ENCODE results near the gene HMGB4. TPM values are rescaled to one million over a fixed set of nuclear protein-coding genes. Genes with fewer than 3 reads are reported as not detected.

HMGB4 gene
- total RNA-seq, 1 donor from 2014 or later, result not detected

DNA sequence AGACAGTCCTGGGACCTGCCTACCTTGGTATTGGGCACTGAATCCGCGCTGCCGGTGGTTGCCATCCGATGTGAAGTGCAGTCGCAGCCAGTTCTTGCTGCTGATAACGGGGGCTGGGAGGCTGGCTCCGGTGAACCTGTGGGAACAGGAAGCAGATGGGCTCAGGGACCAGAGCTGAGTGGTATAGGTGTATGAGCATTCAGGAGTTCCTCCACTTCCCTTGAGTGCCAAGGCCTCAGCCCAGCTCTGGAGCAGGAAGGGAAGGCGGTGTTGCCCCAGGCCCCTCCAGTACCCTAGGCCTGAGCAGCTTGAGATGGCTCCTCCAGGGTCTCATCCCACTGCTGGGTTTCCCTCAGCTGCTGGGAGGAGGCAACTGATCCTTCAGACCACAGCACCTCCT lies 17.0 kb upstream of the HMGB4 start:
- no peak for DNase-seq (ENCODE audit: low read depth, low spot score)
- Mint-ChIP-seq H3K27me3 (ENCODE audit: low read depth) (peaks cover 3% of the 10 kb centered on the region), H3K36me3 (ENCODE audit: low read depth) (no peaks in the 10 kb centered on the region), H3K27ac (ENCODE audit: unreplicated experiment) (no peak overlapping the region), H3K4me1 (peaks cover 4% of the 10 kb centered on the region), H3K4me3 (no peak overlapping the region), H3K9me3 (no peaks in the 10 kb centered on the region)
- TF ChIP-seq, protein P1, sequence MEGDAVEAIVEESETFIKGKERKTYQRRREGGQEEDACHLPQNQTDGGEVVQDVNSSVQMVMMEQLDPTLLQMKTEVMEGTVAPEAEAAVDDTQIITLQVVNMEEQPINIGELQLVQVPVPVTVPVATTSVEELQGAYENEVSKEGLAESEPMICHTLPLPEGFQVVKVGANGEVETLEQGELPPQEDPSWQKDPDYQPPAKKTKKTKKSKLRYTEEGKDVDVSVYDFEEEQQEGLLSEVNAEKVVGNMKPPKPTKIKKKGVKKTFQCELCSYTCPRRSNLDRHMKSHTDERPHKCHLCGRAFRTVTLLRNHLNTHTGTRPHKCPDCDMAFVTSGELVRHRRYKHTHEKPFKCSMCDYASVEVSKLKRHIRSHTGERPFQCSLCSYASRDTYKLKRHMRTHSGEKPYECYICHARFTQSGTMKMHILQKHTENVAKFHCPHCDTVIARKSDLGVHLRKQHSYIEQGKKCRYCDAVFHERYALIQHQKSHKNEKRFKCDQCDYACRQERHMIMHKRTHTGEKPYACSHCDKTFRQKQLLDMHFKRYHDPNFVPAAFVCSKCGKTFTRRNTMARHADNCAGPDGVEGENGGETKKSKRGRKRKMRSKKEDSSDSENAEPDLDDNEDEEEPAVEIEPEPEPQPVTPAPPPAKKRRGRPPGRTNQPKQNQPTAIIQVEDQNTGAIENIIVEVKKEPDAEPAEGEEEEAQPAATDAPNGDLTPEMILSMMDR (conservative IDR thresholded peaks at IDR 0.05), result no peak

DNA sequence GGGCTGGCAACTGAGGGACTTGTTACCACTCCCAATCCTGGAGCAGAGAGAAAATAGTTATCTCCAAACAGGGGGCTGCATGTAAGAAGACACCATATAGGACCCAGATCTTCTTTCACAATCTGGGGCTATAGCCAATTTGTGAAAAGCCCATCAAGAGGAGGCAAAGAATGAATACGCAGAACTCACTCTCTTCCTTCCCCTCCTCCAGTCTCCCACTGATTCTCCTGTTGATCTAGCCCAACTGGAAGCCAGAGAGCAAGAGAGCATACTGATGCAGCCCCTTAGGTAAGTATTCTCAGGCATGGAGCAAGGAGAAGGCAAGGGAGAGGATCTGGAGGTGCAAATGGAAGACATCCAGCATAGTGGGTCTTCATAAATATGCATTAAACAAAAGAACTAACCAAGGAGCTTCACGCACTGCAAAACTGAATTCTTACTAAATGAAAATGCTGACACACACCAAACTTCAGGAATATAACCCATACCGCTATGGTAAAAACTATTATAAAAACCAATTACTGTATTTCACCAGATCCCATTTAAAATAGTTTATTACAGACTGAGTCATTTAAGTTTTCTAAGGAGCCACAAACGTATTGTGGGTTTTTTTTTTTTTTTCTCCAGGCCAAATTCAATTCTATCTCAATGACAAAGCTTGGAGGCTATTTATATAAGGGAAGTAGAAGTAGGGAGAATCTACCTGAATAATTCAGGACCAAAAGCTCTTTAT lies 15.5 kb upstream of the HMGB4 start:
- H3K4me1 Mint-ChIP-seq, result peaks cover 4% of the 10 kb centered on the region
- no peaks in the 10 kb centered on the region for H3K9me3 Mint-ChIP-seq
- no peak for DNase-seq (ENCODE audit: low read depth, low spot score)
- H3K36me3 Mint-ChIP-seq (ENCODE audit: low read depth), result no peaks in the 10 kb centered on the region
- H3K27ac Mint-ChIP-seq (ENCODE audit: unreplicated experiment), result no peak overlapping the region
- peaks cover 10% of the 10 kb centered on the region for H3K27me3 Mint-ChIP-seq (ENCODE audit: low read depth)
- no peak overlapping the region for H3K4me3 Mint-ChIP-seq
- TF ChIP-seq, protein P1 (conservative IDR thresholded peaks at IDR 0.05), result no peak

DNA sequence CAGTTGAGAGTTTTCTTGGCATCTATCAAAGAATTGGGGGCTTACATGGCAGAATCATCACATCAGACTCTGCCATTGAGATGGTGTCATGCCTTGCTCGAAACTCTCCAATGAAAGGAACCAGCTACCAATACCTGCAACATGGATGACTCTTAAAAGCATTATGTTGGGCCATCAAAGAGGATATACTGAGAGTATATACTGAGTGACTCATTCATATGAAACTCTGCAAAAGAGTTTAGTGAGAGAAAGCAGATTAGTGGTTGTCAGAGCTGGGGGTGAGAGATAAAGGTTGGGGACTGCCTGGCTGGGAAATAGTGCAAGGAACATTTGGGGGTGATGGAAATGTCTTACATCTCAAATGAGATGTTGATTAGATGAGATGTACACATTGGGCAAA lies 14.7 kb upstream of the HMGB4 start:
- H3K4me3 Mint-ChIP-seq, result no peak overlapping the region
- peaks cover 14% of the 10 kb centered on the region for H3K27me3 Mint-ChIP-seq (ENCODE audit: low read depth)
- no peaks in the 10 kb centered on the region for H3K36me3 Mint-ChIP-seq (ENCODE audit: low read depth)
- no peak overlapping the region for H3K27ac Mint-ChIP-seq (ENCODE audit: unreplicated experiment)
- DNase-seq (ENCODE audit: low read depth, low spot score), result no peak
- no peaks in the 10 kb centered on the region for H3K9me3 Mint-ChIP-seq
- TF ChIP-seq, protein P1 (conservative IDR thresholded peaks at IDR 0.05), result no peak
- H3K4me1 Mint-ChIP-seq, result peaks cover under 1% of the 10 kb centered on the region

DNA sequence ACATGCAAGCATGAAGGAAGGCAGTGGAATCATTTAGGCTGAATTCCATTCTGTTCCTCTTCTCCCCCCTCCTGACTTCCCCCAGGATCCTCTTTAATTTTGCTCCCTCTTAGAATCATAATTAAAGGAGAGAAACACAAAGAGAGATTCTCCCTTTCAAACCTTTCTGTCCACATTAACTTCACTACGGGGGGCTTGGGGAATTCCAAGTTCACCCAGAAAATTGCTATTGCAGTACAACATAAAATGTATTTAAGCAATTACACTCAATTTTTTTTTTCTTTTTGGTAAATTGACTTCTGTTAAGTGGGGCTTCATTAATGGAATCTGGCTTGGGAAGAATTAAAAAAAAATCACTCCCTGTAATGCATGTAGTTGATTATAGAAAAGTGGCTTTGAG lies 13.4 kb upstream of the HMGB4 start:
- Mint-ChIP-seq H3K4me3 (no peak overlapping the region), H3K9me3 (no peaks in the 10 kb centered on the region), H3K27ac (ENCODE audit: unreplicated experiment) (no peak overlapping the region), H3K4me1 (no peaks in the 10 kb centered on the region), H3K36me3 (ENCODE audit: low read depth) (no peaks in the 10 kb centered on the region), H3K27me3 (ENCODE audit: low read depth) (peaks cover 15% of the 10 kb centered on the region)
- DNase-seq (ENCODE audit: low read depth, low spot score), result no peak
- TF ChIP-seq, protein P1 (conservative IDR thresholded peaks at IDR 0.05), result no peak

DNA sequence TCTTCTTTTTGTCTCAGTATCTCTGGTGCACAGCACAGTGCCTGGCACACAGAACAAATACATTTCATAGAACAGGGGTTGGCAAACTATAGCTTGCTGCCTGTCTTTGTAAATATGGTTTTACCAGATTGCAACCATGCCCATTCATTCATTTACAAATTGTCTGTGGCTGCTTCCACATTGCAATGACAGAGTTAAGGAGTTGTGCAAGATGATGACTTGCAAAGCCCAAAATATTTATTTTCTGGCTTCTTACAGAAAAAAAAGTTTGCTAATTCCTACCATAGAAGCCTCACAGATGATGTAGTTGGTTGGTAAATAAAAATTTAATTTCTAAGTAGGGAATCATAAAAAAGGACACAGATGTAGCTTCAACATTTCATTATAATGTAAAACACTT lies 11.2 kb upstream of the HMGB4 start:
- TF ChIP-seq, protein P1 (conservative IDR thresholded peaks at IDR 0.05), result no peak
- no peak for DNase-seq (ENCODE audit: low read depth, low spot score)
- no peaks in the 10 kb centered on the region for H3K4me1 Mint-ChIP-seq
- H3K9me3 Mint-ChIP-seq, result no peaks in the 10 kb centered on the region
- no peak overlapping the region for H3K27ac Mint-ChIP-seq (ENCODE audit: unreplicated experiment)
- H3K36me3 Mint-ChIP-seq (ENCODE audit: low read depth), result no peaks in the 10 kb centered on the region
- H3K4me3 Mint-ChIP-seq, result no peak overlapping the region
- peaks cover 15% of the 10 kb centered on the region for H3K27me3 Mint-ChIP-seq (ENCODE audit: low read depth)
